Measurements from ENCODE around the gene CNPPD1. TPM values are rescaled to one million over a fixed set of nuclear protein-coding genes. Genes with fewer than 3 reads are reported as not detected.

CNPPD1 gene
- total RNA-seq, 2 experiments from 2014 or later = 42.3 to 43.4 TPM

- intact Hi-C loops (cut with DNase I, micrococcal nuclease) = loop anchor here (1.0 to 10.0 kb wide), 6 partner anchors 28 to 338 kb away; partner anchors contain the start of genes CHPF (in 1 of the 2), DNAJB2 (in 1 of the 2), DNPEP (in 1 of the 2) and RETREG2 (in 1 of the 2)
- H3K4me1 ChIP-seq (ENCODE audit: insufficient read depth, low read length) = peaks cover 53% of the 10 kb centered on the region
- H3K27me3 Mint-ChIP-seq = no peaks in the 10 kb centered on the region
- peaks cover 26% of the 10 kb centered on the region for H3K36me3 Mint-ChIP-seq (ENCODE audit: low read depth)
- ChIA-PET CTCF (interaction anchor here (0.9 to 4.2 kb wide), 10 partner anchors 13 to 226 kb away, joined by 3 to 32 read pairs (median 5); partner anchors contain the start of genes CNPPD1, DNPEP and NHEJ1), POLR2A (interaction anchor here (0.6 to 4.8 kb wide), 22 partner anchors 8 to 182 kb away, joined by 3 to 139 read pairs (median 12); partner anchors contain the start of genes ABCB6, ANKZF1, ATG9A and CNPPD1)
- no peaks in the 10 kb centered on the region for H3K27me3 ChIP-seq (ENCODE audit: control insufficient read depth in 1 of 2, insufficient read depth in 2 of 2, low read length in 2 of 2)
- peak; percentile 93 for ATAC-seq (ENCODE audit: poor library complexity)
- H3K9me3 ChIP-seq (ENCODE audit: control insufficient read depth in 1 of 2, insufficient read depth in 1 of 2, low read length in 2 of 2) = no peaks in the 10 kb centered on the region
- peaks cover 21% of the 10 kb centered on the region for H3K36me3 ChIP-seq (ENCODE audit: insufficient read depth, low read length)
- H3K27ac Mint-ChIP-seq = peak within 1 kb of the TSS; percentile 93
- H3K4me1 Mint-ChIP-seq (ENCODE audit: low read depth) = peaks cover 45% of the 10 kb centered on the region
- H3K9me3 Mint-ChIP-seq = no peaks in the 10 kb centered on the region
- peak within 1 kb of the TSS; percentile 90 for H3K4me3 Mint-ChIP-seq
- no peak for TF ChIP-seq CTCF (IDR thresholded peaks at IDR 0.05)
- H3K27ac ChIP-seq (ENCODE audit: low read depth in 1 of 2, low read length in 2 of 2) = peak within 1 kb of the TSS; percentile 89 to 90
- DNase-seq = peak; percentile 88 to 98 (median 95)
- peak within 1 kb of the TSS; percentile 69 for H3K4me3 ChIP-seq (ENCODE audit: low read length)
Observed at GRCh38 chr2:219206328-219207133, 29.8 kb upstream of the CNPPD1 start, which contains the start of gene ZFAND2B. ZFAND2B (plus strand) TSS chr2:219206782; CDS start chr2:219206988, 206 bp downstream.

GRCh38 chr2:219205981-219206327 lies 29.2 kb upstream of the CNPPD1 start:
- Histone ChIP-seq H3K4me3 (ENCODE audit: low read length) (peak overlapping the region; percentile 69), H3K4me1 (ENCODE audit: insufficient read depth, low read length) (peaks cover 47% of the 10 kb centered on the region), H3K27me3 (ENCODE audit: control insufficient read depth in 1 of 2, insufficient read depth in 2 of 2, low read length in 2 of 2) (no peaks in the 10 kb centered on the region), H3K27ac (ENCODE audit: low read depth in 1 of 2, low read length in 2 of 2) (peak overlapping the region; percentile 89 to 90), H3K9me3 (ENCODE audit: control insufficient read depth in 1 of 2, insufficient read depth in 1 of 2, low read length in 2 of 2) (peaks cover 0 to 3% of the 10 kb centered on the region in 2 experiments), H3K36me3 (ENCODE audit: insufficient read depth, low read length) (peaks cover 21% of the 10 kb centered on the region)
- Mint-ChIP-seq H3K9me3 (no peaks in the 10 kb centered on the region), H3K27ac (peak overlapping the region; percentile 93), H3K36me3 (ENCODE audit: low read depth) (peaks cover 21% of the 10 kb centered on the region), H3K27me3 (no peaks in the 10 kb centered on the region), H3K4me3 (peak overlapping the region; percentile 90), H3K4me1 (ENCODE audit: low read depth) (peaks cover 41% of the 10 kb centered on the region)
- ChIA-PET CTCF (interaction anchor here (0.9 to 4.2 kb wide), 10 partner anchors 13 to 226 kb away, joined by 3 to 32 read pairs (median 5); partner anchors contain the start of genes CNPPD1, DNPEP and NHEJ1), POLR2A (interaction anchor here (1.0 to 4.8 kb wide), 20 partner anchors 9 to 182 kb away, joined by 3 to 139 read pairs (median 13); partner anchors contain the start of genes ABCB6, ANKZF1, ATG9A and CNPPD1)
- ATAC-seq (ENCODE audit: poor library complexity) = no peak
- no peak for TF ChIP-seq CTCF (IDR thresholded peaks at IDR 0.05)
- intact Hi-C loops (cut with DNase I, micrococcal nuclease) = loop anchor here (1.0 to 10.0 kb wide), 6 partner anchors 28 to 339 kb away; partner anchors contain the start of genes CHPF (in 1 of the 2), DNAJB2 (in 1 of the 2), DNPEP (in 1 of the 2) and RETREG2 (in 1 of the 2)
- DNase-seq = no peak

DNA sequence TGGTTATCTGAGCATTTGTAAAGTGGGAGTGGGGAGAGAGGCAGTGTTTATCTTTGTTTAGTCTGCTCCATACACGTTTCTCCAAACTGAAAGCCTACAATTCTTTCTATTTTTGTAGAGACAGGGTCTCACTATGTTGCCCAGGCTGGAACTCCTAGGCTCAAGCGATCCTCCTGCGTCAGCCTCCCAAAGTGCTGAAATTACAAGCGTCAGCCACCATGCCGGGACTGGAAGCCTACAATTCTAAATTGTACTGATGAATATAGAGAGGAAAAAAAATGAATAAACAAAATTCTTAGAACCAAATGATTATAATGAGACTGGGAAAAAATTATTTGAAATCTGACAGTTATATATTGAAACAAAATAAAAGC lies 28.4 kb upstream of the CNPPD1 start:
- Histone ChIP-seq H3K36me3 (ENCODE audit: insufficient read depth, low read length) (peaks cover 21% of the 10 kb centered on the region), H3K9me3 (ENCODE audit: control insufficient read depth in 1 of 2, insufficient read depth in 1 of 2, low read length in 2 of 2) (peaks cover 0 to 3% of the 10 kb centered on the region in 2 experiments), H3K27ac (ENCODE audit: low read depth in 1 of 2, low read length in 2 of 2) (no peak overlapping the region), H3K4me3 (ENCODE audit: low read length) (no peak overlapping the region), H3K4me1 (ENCODE audit: insufficient read depth, low read length) (peaks cover 39% of the 10 kb centered on the region), H3K27me3 (ENCODE audit: control insufficient read depth in 1 of 2, insufficient read depth in 2 of 2, low read length in 2 of 2) (no peaks in the 10 kb centered on the region)
- Mint-ChIP-seq H3K9me3 (no peaks in the 10 kb centered on the region), H3K4me1 (ENCODE audit: low read depth) (peaks cover 40% of the 10 kb centered on the region), H3K27me3 (no peaks in the 10 kb centered on the region), H3K36me3 (ENCODE audit: low read depth) (peaks cover 21% of the 10 kb centered on the region), H3K4me3 (peak overlapping the region; percentile 65), H3K27ac (peak overlapping the region; percentile 93)
- ATAC-seq (ENCODE audit: poor library complexity) (no peak), DNase-seq (no peak)
- ChIA-PET POLR2A (interaction anchor here (1.2 to 2.4 kb wide), 5 partner anchors 9 to 48 kb away, joined by 4 to 41 read pairs (median 17); partner anchors contain the start of genes TUBA4A and TUBA4B), CTCF (interaction anchor here (0.7 to 2.9 kb wide), 3 partner anchors 34 to 75 kb away, joined by 3 to 17 read pairs (median 5); partner anchors contain the start of gene NHEJ1)
- intact Hi-C loops (cut with DNase I, micrococcal nuclease) = loop anchor here in 1 of 2 experiments (10.0 kb wide), 2 partner anchors 180 to 340 kb away; partner anchors contain the start of genes CHPF, DNPEP and TMEM198
- no peak for TF ChIP-seq CTCF (IDR thresholded peaks at IDR 0.05)
